Peyer's patch (tissue), 4 donors: ENCODE data around the gene LENG1. TPM values are rescaled to one million over a fixed set of nuclear protein-coding genes. Genes with fewer than 3 reads are reported as not detected.
"Not testable (repeated sequence)": the region's sequence is repeated elsewhere in the genome, so short reads cannot be mapped to it uniquely, and the experiment has no call there.

Source experiments
- DNase-seq, 3 donors: peaks; one replicate each; pipeline ENCODE4 v3.0.0-alpha.2; 2017 to 2019
- H3K27ac ChIP-seq, 4 donors: fragments of 200-600 bp; sonication (generic); one replicate each; pipeline ENCODE4 v1.5.1; 2016 to 2019
- H3K27me3 ChIP-seq, 2 donors: fragments of 200-600 bp; sonication (generic); one replicate each; pipeline ENCODE4 v1.5.1; 2019
- H3K36me3 ChIP-seq, 3 donors: fragments of 200-600 bp; sonication (generic); one replicate each; pipeline ENCODE4 v1.5.1; 2016 to 2019
- H3K4me1 ChIP-seq, 4 donors: fragments of 200-600 bp; sonication (generic); one replicate each; pipeline ENCODE4 v1.5.1; 2016 to 2019
- H3K4me3 ChIP-seq, 4 donors: fragments of 200-600 bp; sonication (generic); 1 replicate in 3 of 4; 2 replicates in 1 of 4; pipeline ENCODE4 v1.5.1; 2016 to 2019; ENCODE audit warnings: mild to moderate bottlenecking in 1 of 4
- H3K9me3 ChIP-seq, 4 donors: fragments of 200-600 bp; sonication (generic); one replicate each; pipeline ENCODE4 v1.5.1; 2016 to 2019; ENCODE audit warnings: mild to moderate bottlenecking in 1 of 4
- CTCF ChIP-seq, 6 experiments: fragments of 450-650 bp in 4 of 6; fragments of 200-600 bp in 2 of 6; sonication (generic) in 1 of 6; IDR thresholded peaks; one replicate each; pipeline ENCODE4 v1.5.1; 2017 to 2019; ENCODE audit warnings: antibody characterized with exemption in 6 of 6, mild to moderate bottlenecking in 3 of 6, moderate library complexity in 1 of 6
- POLR2A ChIP-seq, 2 donors: fragments of 450-650 bp; IDR thresholded peaks; one replicate each; pipeline ENCODE4 v1.5.1; 2017; ENCODE audit warnings: antibody characterized with exemption in 2 of 2, mild to moderate bottlenecking in 2 of 2, moderate library complexity in 2 of 2
- total RNA-seq, 4 donors: library from RNA; depleted of rRNA; stranded (reverse); fragments of >200 nt; gene quantifications; one replicate each; pipeline ENCODE4 v1.1.0, GENCODE V29; 2016

Gene LENG1
- total RNA-seq, 4 donors from 2014 or later: 2.9 to 28.9 (median 6.8) TPM

DNA sequence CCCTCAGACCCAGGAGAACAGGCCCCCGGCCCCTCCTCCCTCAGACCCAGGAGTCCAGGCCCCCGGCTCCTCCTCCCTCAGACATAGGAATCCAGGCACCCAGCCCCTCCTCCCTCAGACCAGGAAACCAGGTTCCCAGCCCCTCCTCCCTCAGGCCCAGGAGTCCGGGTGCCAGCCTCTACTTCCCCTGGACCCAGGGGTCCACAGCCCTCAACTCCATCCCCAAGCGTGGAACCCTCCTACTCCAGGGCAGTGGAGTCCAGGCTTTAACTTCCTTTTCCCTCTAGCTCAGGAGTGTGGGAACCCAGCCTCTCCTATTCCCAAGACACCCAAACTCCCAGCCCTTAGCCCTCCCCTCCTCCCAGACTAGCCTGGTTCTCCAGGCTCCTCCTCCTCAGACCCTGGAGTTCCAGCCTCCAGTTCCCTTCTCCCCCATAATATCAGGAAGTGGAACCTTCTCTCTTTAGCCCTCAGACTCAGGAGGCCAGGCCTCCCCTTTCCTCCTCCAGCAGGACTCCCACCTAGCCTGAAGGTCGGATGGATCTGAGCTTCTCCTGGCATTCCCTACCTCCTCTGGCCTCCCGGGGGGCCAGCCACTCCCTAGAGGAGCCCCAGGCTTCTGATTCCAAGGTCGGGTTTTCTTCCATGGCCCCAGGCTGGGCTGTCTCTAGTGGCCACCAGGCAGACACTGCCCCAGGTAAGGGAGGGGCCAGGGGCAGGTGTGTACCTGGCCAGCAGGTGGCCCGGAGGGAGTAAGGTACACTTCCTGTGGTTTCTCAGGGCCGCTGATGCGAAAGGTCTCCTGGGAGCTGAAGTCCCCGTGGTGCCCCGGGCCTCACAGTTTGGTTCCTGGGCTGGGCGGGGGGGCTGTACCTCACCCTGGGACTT is 13.2 kb upstream of the LENG1 start, which contains the start of gene TMC4:
Gene TMC4 (minus strand): TSS at position 690 of the 888 bp plus-strand sequence. CDS start 43 bp downstream, at position 647.
- TF ChIP-seq CTCF (IDR thresholded peaks at IDR 0.05): peak in 4 of 6 experiments; percentile 35 to 93 (median 85)
- peak; percentile 77 to 90 for TF ChIP-seq POLR2A (IDR thresholded peaks at IDR 0.05)
- Histone ChIP-seq H3K27ac (peak within 1 kb of the TSS in 3 of 4 donors; percentile 77 to 85 (median 81)), H3K36me3 (peaks cover 0 to 17% (median 0%) of the 10 kb centered on the region in 3 donors), H3K27me3 (no peaks in the 10 kb centered on the region), H3K4me3 (peak within 1 kb of the TSS in 3 of 4 donors; percentile 37 to 65 (median 59)), H3K4me1 (peaks cover 0 to 8% (median 5%) of the 10 kb centered on the region in 4 donors), H3K9me3 (no peaks in the 10 kb centered on the region)
- peak; percentile 40 to 90 (median 88) for DNase-seq

GRCh38 chr19:54171736-54172431 is 12.4 kb upstream of the LENG1 start:
- Histone ChIP-seq H3K4me3 (peak overlapping the region in 2 of 4 donors; percentile 59 to 65), H3K36me3 (peaks cover 0 to 11% (median 0%) of the 10 kb centered on the region in 3 donors), H3K27ac (peak overlapping the region in 2 of 4 donors; percentile 81 to 85)
- H3K27me3 ChIP-seq, H3K9me3 ChIP-seq, H3K4me1 ChIP-seq: not testable (repeated sequence)
- DNase-seq: peak in 1 of 3 donors; percentile 44

GRCh38 chr19:54169149-54169740 is 9.7 kb upstream of the LENG1 start:
- H3K27me3 ChIP-seq: no peaks in the 10 kb centered on the region
- peak in 2 of 3 donors; percentile 45 for DNase-seq

GRCh38 chr19:54168174-54168917 is 8.8 kb upstream of the LENG1 start:
- Histone ChIP-seq H3K9me3 (no peaks in the 10 kb centered on the region), H3K27ac (no peak overlapping the region), H3K36me3 (no peaks in the 10 kb centered on the region), H3K4me1 (peaks cover 3 to 30% (median 7%) of the 10 kb centered on the region in 4 donors), H3K4me3 (no peak overlapping the region), H3K27me3 (no peaks in the 10 kb centered on the region)
- TF ChIP-seq CTCF (IDR thresholded peaks at IDR 0.05) (peak; percentile 49 to 97 (median 83)), POLR2A (IDR thresholded peaks at IDR 0.05) (no peak)
- peak; percentile 89 to 97 (median 94) for DNase-seq

More at GRCh38 chr19:54169149-54169740, 9.7 kb upstream of the LENG1 start:
- no peaks in the 10 kb centered on the region for H3K36me3 ChIP-seq
- no peak overlapping the region for H3K27ac ChIP-seq
- no peak overlapping the region for H3K4me3 ChIP-seq
- TF ChIP-seq POLR2A (IDR thresholded peaks at IDR 0.05) (no peak), CTCF (IDR thresholded peaks at IDR 0.05) (no peak)
- no peaks in the 10 kb centered on the region for H3K9me3 ChIP-seq
- peaks cover 3 to 24% (median 8%) of the 10 kb centered on the region in 4 donors for H3K4me1 ChIP-seq

DNA sequence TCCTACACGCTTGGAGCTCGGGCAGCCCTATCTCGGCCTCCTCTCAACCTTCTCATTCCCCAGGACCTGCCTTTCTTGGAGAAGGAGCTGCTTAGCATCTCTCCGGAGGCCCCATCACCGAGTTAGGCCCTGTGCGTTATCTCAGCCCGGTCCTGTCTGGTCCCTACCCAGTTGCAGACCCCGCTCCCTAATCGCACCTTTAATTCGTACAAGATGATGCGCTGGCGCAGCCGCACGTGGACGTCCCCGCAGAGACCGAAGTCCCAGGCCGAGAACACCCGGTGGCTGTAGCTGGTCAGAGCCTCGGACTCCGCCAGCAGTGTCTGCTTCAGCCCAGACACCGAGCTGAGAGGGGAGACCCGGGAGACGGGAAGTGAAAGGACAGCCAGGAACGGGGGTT is 5.7 kb upstream of the LENG1 start:
- H3K9me3 ChIP-seq: no peaks in the 10 kb centered on the region
- TF ChIP-seq CTCF (IDR thresholded peaks at IDR 0.05) (no peak), POLR2A (IDR thresholded peaks at IDR 0.05) (no peak)
- no peaks in the 10 kb centered on the region for H3K27me3 ChIP-seq
- no peak for DNase-seq
- no peak overlapping the region for H3K4me3 ChIP-seq
- H3K4me1 ChIP-seq: peaks cover 5 to 55% (median 8%) of the 10 kb centered on the region in 4 donors
- no peaks in the 10 kb centered on the region for H3K36me3 ChIP-seq
- H3K27ac ChIP-seq: peak overlapping the region in 1 of 4 donors; percentile 44
